IMR-90 (cell line): ENCODE measurements around the gene KANSL3. TPM values are rescaled to one million over a fixed set of nuclear protein-coding genes. Genes with fewer than 3 reads are reported as not detected.

Source experiments
- ATAC-seq: fragments of 200-7000 bp; cut with Tn5 transposase; 2 replicates; pipeline ENCODE4 v1.9.1; 2020; ENCODE audit warnings: low read depth, mild to moderate bottlenecking, moderate library complexity
- BruUV-seq: library from RNA; stranded (reverse); fragments of 400-500 nt; replicated peaks from 2 replicates; lab custom pipeline; 2021; lab: Mats Ljungman, UMichigan
- CTCF ChIA-PET: fragments of 300-600 bp; formaldehyde crosslinking; extraction: SDS; loops from one replicate; lab custom pipeline; 2021; ENCODE audit warnings: antibody characterized with exemption; lab: Yijun Ruan, JAX
- POLR2A ChIA-PET: fragments of 300-600 bp; sonication (Branson Sonifier 250); formaldehyde crosslinking; loops from one replicate; lab custom pipeline; 2022; ENCODE audit warnings: antibody characterized with exemption; ENCODE audit not compliant: unreplicated experiment; lab: Charles Lee
- DNase-seq: peaks from one replicate; pipeline ENCODE4 v3.0.0; 2013
- H2AFZ ChIP-seq: replicated peaks from 2 replicates; pipeline ENCODE3; 2013; ENCODE audit warnings: low read length, mild to moderate bottlenecking; ENCODE audit not compliant: poor library complexity
- H2AK5ac ChIP-seq: 2 replicates; pipeline ENCODE4 v1.6.1; 2013; ENCODE audit warnings: low read depth, low read length, inconsistent platforms
- H2AK9ac ChIP-seq: replicated peaks from 2 replicates; pipeline ENCODE3; 2013; ENCODE audit warnings: mild to moderate bottlenecking, low read depth, low read length, moderate library complexity; ENCODE audit not compliant: poor library complexity
- H2BK120ac ChIP-seq: 2 replicates; pipeline ENCODE4 v1.6.1; 2013; ENCODE audit warnings: low read depth, low read length, inconsistent platforms
- H2BK15ac ChIP-seq: 3 replicates; pipeline ENCODE4 v1.6.1; 2013; ENCODE audit warnings: low read depth, low read length, inconsistent platforms
- H2BK20ac ChIP-seq: 2 replicates; pipeline ENCODE4 v1.6.1; 2013; ENCODE audit warnings: low read depth, mild to moderate bottlenecking, inconsistent platforms, low read length, moderate library complexity
- H2BK5ac ChIP-seq: 2 replicates; pipeline ENCODE4 v1.6.1; 2013; ENCODE audit warnings: mild to moderate bottlenecking, low read depth, low read length, inconsistent platforms; ENCODE audit not compliant: poor library complexity, severe bottlenecking
- H3K14ac ChIP-seq: replicated peaks from 2 replicates; pipeline ENCODE4 v1.6.1; 2013; ENCODE audit warnings: low read depth, low read length, inconsistent platforms
- H3K18ac ChIP-seq: 2 replicates; pipeline ENCODE4 v1.6.1; 2013; ENCODE audit warnings: low read depth, low read length, control low read depth
- H3K23ac ChIP-seq: 2 replicates; pipeline ENCODE4 v1.6.1; 2013; ENCODE audit warnings: low read depth, low read length, inconsistent platforms
- H3K27ac ChIP-seq: 2 replicates; pipeline ENCODE4 v1.5.1; 2013; ENCODE audit warnings: mild to moderate bottlenecking, control low read depth, low read length; ENCODE audit not compliant: insufficient read depth
- H3K27me3 ChIP-seq: 2 replicates; pipeline ENCODE4 v1.6.1; 2013; ENCODE audit warnings: low read length; ENCODE audit not compliant: control insufficient read depth, insufficient read depth
- H3K36me3 ChIP-seq: 2 replicates; pipeline ENCODE4 v1.6.1; 2013; ENCODE audit warnings: low read length, mixed read lengths; ENCODE audit not compliant: control insufficient read depth, insufficient read depth
- H3K4ac ChIP-seq: 2 replicates; pipeline ENCODE4 v1.6.1; 2013; ENCODE audit warnings: low read depth, low read length, inconsistent platforms
- H3K4me1 ChIP-seq: 2 replicates; pipeline ENCODE4 v1.6.1; 2013; ENCODE audit warnings: low read length, mixed read lengths; ENCODE audit not compliant: control insufficient read depth, insufficient read depth
- H3K4me2 ChIP-seq: 2 replicates; pipeline ENCODE4 v1.6.1; 2013; ENCODE audit warnings: low read depth, mild to moderate bottlenecking, control low read depth, low read length, moderate library complexity
- H3K4me3 ChIP-seq: 2 replicates; pipeline ENCODE4 v1.5.1; 2013; ENCODE audit warnings: low read depth, mild to moderate bottlenecking, control low read depth, low read length, moderate library complexity; ENCODE audit not compliant: insufficient read depth
- H3K56ac ChIP-seq: 2 replicates; pipeline ENCODE4 v1.6.1; 2013; ENCODE audit warnings: low read length, inconsistent platforms; ENCODE audit not compliant: insufficient read depth; ENCODE audit errors: extremely low read depth
- H3K79me1 ChIP-seq, 2 experiments: 2 replicates each; pipeline ENCODE4 v1.6.1; 2013; ENCODE audit warnings: low read length in 2 of 2, inconsistent platforms in 1 of 2, low read depth in 1 of 2
- H3K9ac ChIP-seq: 2 replicates; pipeline ENCODE4 v1.6.1; 2013; ENCODE audit warnings: low read depth, low read length, control low read depth
- H3K9me1 ChIP-seq: 2 replicates; pipeline ENCODE4 v1.6.1; 2013; ENCODE audit warnings: low read length, inconsistent platforms; ENCODE audit not compliant: insufficient read depth
- H3K9me3 ChIP-seq: 2 replicates; pipeline ENCODE4 v1.6.1; 2013; ENCODE audit warnings: low read length; ENCODE audit not compliant: control insufficient read depth, insufficient read depth
- H4K20me1 ChIP-seq: 2 replicates; pipeline ENCODE4 v1.6.1; 2013; ENCODE audit warnings: low read length, inconsistent platforms; ENCODE audit not compliant: insufficient read depth
- H4K5ac ChIP-seq: 2 replicates; pipeline ENCODE4 v1.6.1; 2013; ENCODE audit warnings: mild to moderate bottlenecking, low read depth, low read length, control low read depth
- H4K8ac ChIP-seq, 2 experiments: 2 replicates each; pipeline ENCODE4 v1.6.1; 2013; ENCODE audit warnings: low read depth in 2 of 2, low read length in 2 of 2, control low read depth in 1 of 2, inconsistent platforms in 1 of 2
- H4K91ac ChIP-seq: 2 replicates; pipeline ENCODE4 v1.6.1; 2013; ENCODE audit warnings: low read depth, low read length, inconsistent platforms; ENCODE audit not compliant: insufficient read depth
- BHLHE40 ChIP-seq: fragments of 150-350 bp; IDR thresholded peaks from 2 replicates; pipeline ENCODE4 v1.6.1; 2016; ENCODE audit warnings: mild to moderate bottlenecking, low read depth, low read length
- CEBPB ChIP-seq: IDR thresholded peaks from 2 replicates; pipeline ENCODE4 v1.6.1; 2012; ENCODE audit warnings: low read depth, low read length, improper control_type of control experiment
- CHD1 ChIP-seq: IDR thresholded peaks from 2 replicates; pipeline ENCODE4 v1.6.1; 2012; ENCODE audit warnings: low read depth, low read length, improper control_type of control experiment
- CTCF ChIP-seq: conservative IDR thresholded peaks from 2 replicates; pipeline ENCODE4 v1.5.1; 2012; ENCODE audit warnings: mild to moderate bottlenecking, low read depth, low read length, improper control_type of control experiment
- ELK1 ChIP-seq: fragments of 150-350 bp; IDR thresholded peaks from 2 replicates; pipeline ENCODE4 v1.6.1; 2016; ENCODE audit warnings: low read depth, mild to moderate bottlenecking, low read length, moderate library complexity, borderline replicate concordance
- MAFK ChIP-seq: IDR thresholded peaks from 2 replicates; pipeline ENCODE4 v1.6.1; 2012; ENCODE audit warnings: low read depth, low read length, improper control_type of control experiment
- MAZ ChIP-seq: IDR thresholded peaks from 2 replicates; pipeline ENCODE4 v1.6.1; 2012; ENCODE audit warnings: low read depth, mild to moderate bottlenecking, low read length, improper control_type of control experiment, moderate library complexity, borderline replicate concordance
- MXI1 ChIP-seq: IDR thresholded peaks from 2 replicates; pipeline ENCODE4 v1.6.1; 2012; ENCODE audit warnings: low read depth, mild to moderate bottlenecking, low read length, moderate library complexity, borderline replicate concordance
- NFE2L2 ChIP-seq: fragments of 150-350 bp; IDR thresholded peaks from 2 replicates; pipeline ENCODE4 v1.6.1; 2016; ENCODE audit warnings: low read depth, mild to moderate bottlenecking, low read length
- POLR2A ChIP-seq: IDR thresholded peaks from 2 replicates; pipeline ENCODE4 v1.6.1; 2012; ENCODE audit warnings: mild to moderate bottlenecking, low read depth, low read length
- RAD21 ChIP-seq: IDR thresholded peaks from 2 replicates; pipeline ENCODE4 v1.6.1; 2012; ENCODE audit warnings: low read length, improper control_type of control experiment
- RFX5 ChIP-seq: IDR thresholded peaks from 2 replicates; pipeline ENCODE4 v1.8.0; 2012; ENCODE audit warnings: low read depth, mild to moderate bottlenecking, low read length, moderate library complexity
- SMC3 ChIP-seq: fragments of 150-350 bp; IDR thresholded peaks from 2 replicates; pipeline ENCODE4 v1.6.1; 2016; ENCODE audit warnings: low read depth, mild to moderate bottlenecking, antibody characterized with exemption, low read length, moderate library complexity
- USF2 ChIP-seq: fragments of 150-350 bp; IDR thresholded peaks from 2 replicates; pipeline ENCODE4 v1.6.1; 2017; ENCODE audit warnings: mild to moderate bottlenecking, antibody characterized with exemption, low read length, low read depth
- dilution Hi-C: fragments of 300-500 bp; cut with HindIII; formaldehyde crosslinking; loops from one replicate; pipeline ENCODE4 v1.14.3; 2018; ENCODE audit warnings: low sequenced_read_pairs; ENCODE audit not compliant: unreplicated experiment
- in situ Hi-C: fragments of 300-500 bp; cut with MboI; formaldehyde crosslinking; loops from 3 replicates; pipeline ENCODE4 v1.14.3; 2019; ENCODE audit warnings: low sequenced_read_pairs, inconsistent platforms, mixed read lengths
- intact Hi-C: fragments of 100-400 bp; cut with micrococcal nuclease; formaldehyde crosslinking; loops from 2 replicates; pipeline ENCODE4 v1.10.0; 2022
- polyA plus RNA-seq, 3 experiments: library from polyadenylated mRNA; depleted of rRNA; stranded (reverse); fragments of >200 nt; gene quantifications; 2 replicates each; pipeline ENCODE4 v1.2.3, GENCODE V29; 2012; ENCODE audit warnings: low replicate concordance in 1 of 3
- total RNA-seq: library from RNA; depleted of rRNA; stranded (reverse); fragments of >200 nt; gene quantifications from 2 replicates; pipeline ENCODE4 v1.2.3, GENCODE V29; 2012

KANSL3 gene
- total and polyA plus RNA-seq, 2 of the 4 experiments (the other 2 are of a cell fraction), result 22.2 to 26.3 TPM

GRCh38 chr2:96656540-96656939 is 18.4 kb upstream of the KANSL3 start:
- Histone ChIP-seq H3K23ac (no peak overlapping the region), H3K56ac (no peak overlapping the region), H3K9ac (no peak overlapping the region), H3K9me3 (no peaks in the 10 kb centered on the region), H3K9me1 (no peaks in the 10 kb centered on the region), H3K4me3 (no peak overlapping the region), H2AK9ac (no peak overlapping the region), H3K4me1 (no peaks in the 10 kb centered on the region), H3K18ac (no peak overlapping the region), H4K91ac (no peak overlapping the region), H3K79me1 (no peaks in the 10 kb centered on the region), H2AFZ (no peak overlapping the region), H2AK5ac (no peak overlapping the region), H2BK20ac (no peak overlapping the region), H3K27me3 (no peaks in the 10 kb centered on the region), H3K36me3 (no peaks in the 10 kb centered on the region), H4K5ac (no peak overlapping the region), H2BK5ac (no peak overlapping the region), H3K4me2 (no peak overlapping the region), H3K27ac (no peak overlapping the region), H3K4ac (no peak overlapping the region), H4K20me1 (no peaks in the 10 kb centered on the region), H3K14ac (no peak overlapping the region), H2BK15ac (no peak overlapping the region), H4K8ac (no peak overlapping the region), H2BK120ac (no peak overlapping the region)
- dilution Hi-C loops (no loop called here), in situ Hi-C loops (no loop called here), intact Hi-C loops (loop anchor here (2.0 kb wide), 1 partner anchor 18 kb away; the partner anchor contains the start of gene KANSL3)
- no TSS peak for BruUV-seq
- TF ChIP-seq POLR2A (no peak), RFX5 (no peak), MAZ (no peak), CHD1 (no peak), USF2 (no peak), CEBPB (no peak), BHLHE40 (no peak), MXI1 (no peak), RAD21 (no peak), ELK1 (no peak), MAFK (no peak), CTCF (no peak), NFE2L2 (no peak), SMC3 (no peak)
- ChIA-PET POLR2A (no interaction called here), CTCF (interaction anchor here (0.6 kb wide), 1 partner anchor 52 kb away, joined by 4 read pairs; no protein-coding TSS in a partner anchor)
- DNase-seq, result no peak
- ATAC-seq, result no peak
